GM21447 (cell line): ENCODE measurements around the gene NIPSNAP3A.
"Not testable (repeated sequence)": the region's sequence is repeated elsewhere in the genome, so short reads cannot be mapped to it uniquely, and the experiment has no call there.

Experiments used
- ATAC-seq: cut with Tn5 transposase; IDR thresholded peaks from one replicate; pipeline ENCODE4 v1.9.1; 2021; ENCODE audit not compliant: unreplicated experiment

NIPSNAP3A gene

GRCh38 chr9:104747565-104748358 lies at the start of gene NIPSNAP3A:
NIPSNAP3A (plus strand) TSS chr9:104747683; CDS start chr9:104747793, 110 bp downstream.
- peak; percentile 82 for ATAC-seq

- ATAC-seq, result no peak
Observed at GRCh38 chr9:104700306-104700705, 47.2 kb upstream of the NIPSNAP3A start.

- ATAC-seq, result not testable (repeated sequence)
Observed at GRCh38 chr9:104708737-104709136, 38.7 kb upstream of the NIPSNAP3A start.

DNA sequence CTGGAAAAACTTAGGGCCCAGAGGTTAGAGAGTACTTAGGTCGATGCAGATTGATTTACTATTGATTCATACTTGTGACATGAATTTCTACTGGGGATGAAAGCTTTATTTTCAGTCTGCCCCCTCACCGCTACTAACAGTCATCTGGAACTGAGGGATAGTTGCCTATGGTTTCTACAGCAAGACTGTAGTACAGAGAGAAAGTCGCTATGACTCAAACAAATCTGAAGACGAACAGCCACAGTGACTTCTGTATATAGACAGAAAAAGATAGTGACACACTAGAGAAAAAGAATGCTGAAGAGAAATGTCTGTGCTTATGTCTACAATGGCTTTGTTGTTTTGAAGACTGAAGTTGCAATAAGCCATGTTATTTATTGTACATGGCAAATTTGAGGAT lies 35.9 kb upstream of the NIPSNAP3A start:
- ATAC-seq, result no peak

DNA sequence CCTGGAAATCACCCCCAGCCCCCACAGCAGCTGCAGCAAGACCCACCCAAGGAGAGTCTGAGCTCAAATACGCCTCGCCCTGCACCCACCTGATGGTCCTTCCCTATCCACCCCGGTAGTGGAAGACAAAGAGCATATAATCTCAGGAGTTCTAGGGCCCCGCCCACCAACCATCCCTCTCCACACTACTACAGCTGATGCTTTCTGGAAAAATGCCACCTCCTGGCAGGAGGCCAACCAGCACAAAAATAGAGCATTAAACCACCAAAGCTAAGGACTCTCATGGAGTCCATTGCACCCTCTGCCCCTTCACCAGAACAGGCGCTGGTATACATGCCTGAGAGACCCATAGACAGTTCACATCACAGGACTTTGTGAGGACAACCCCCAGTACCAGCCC lies 22.5 kb upstream of the NIPSNAP3A start:
- no peak for ATAC-seq

GRCh38 chr9:104738452-104738851 lies 9.0 kb upstream of the NIPSNAP3A start:
- no peak for ATAC-seq

GRCh38 chr9:104740621-104741020 lies 6.9 kb upstream of the NIPSNAP3A start:
- ATAC-seq, result no peak

- peak; percentile 33 for ATAC-seq
Observed at GRCh38 chr9:104743376-104743985, 4.0 kb upstream of the NIPSNAP3A start.

DNA sequence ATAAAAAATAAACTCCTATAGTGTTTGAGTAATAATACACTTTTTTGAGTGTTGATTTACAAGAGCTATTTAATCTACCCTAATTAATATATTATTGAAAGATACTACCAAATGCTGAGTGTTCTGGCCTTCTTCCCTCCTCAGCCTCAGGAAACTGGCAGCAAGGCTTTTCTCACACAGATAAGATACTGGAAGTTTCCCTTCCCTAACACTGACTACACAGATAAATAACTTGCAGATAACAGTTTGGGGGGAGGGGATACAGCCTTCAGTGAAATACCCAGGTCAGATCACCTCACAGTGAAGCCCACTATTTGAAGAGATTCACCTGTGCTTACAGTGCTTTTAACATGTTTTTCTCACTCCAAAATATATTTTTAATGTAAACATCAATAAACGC lies 1.6 kb upstream of the NIPSNAP3A start:
- no peak for ATAC-seq

- ATAC-seq, result no peak
Observed at GRCh38 chr9:104746285-104746684, 1.2 kb upstream of the NIPSNAP3A start.

- ATAC-seq, result no peak
Observed at GRCh38 chr9:104746798-104747197, 685 bp upstream of the NIPSNAP3A start.

DNA sequence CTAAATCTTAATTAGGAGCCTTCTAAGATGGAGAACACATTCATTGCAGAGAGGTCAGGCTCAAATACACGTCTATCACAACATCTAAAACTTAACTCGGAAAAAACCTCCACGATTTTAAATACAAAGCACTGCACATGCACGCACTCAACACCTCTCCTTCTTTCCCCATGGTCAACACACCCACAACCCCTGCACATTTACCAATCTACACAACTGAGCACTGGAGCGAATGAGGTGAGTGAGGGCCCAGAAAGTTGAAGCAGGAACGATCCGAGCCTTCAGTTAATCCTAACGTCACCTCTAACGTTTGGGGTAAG lies 278 bp upstream of the NIPSNAP3A start:
- no peak for ATAC-seq

- ATAC-seq, result peak; percentile 0
Observed at GRCh38 chr9:104748359-104749031, 1.0 kb downstream of the NIPSNAP3A start.

DNA sequence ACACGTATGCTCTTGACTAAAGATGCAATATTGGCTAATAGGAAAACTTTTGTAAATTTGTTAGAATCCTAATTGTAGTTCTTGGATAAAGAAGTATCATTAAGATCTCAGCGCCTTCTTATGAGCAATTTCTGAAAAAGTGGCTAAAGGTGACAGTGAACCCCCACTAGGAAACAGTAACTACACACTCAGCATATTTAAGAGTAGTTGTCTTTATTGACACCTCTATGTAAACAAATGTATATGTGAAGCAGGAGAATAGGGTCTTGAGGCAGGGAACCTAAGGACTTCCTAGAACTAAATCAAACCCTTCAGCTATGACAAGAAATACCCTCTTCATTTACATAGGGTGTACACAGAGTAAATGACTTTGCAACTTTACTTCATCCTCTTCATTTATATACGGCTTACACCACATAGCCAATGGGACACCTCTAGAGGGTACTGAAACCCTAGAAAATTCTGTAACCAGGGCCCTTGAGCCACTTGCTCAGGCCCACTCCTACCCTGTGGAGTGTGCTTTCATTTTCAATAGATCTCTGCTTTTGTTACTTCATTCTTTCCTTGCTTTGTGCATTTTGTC lies 2.8 kb downstream of the NIPSNAP3A start:
- peak; percentile 40 for ATAC-seq

- ATAC-seq, result peak; percentile 49
Observed at GRCh38 chr9:104758974-104759373, 11.5 kb downstream of the NIPSNAP3A start.

- peak; percentile 42 for ATAC-seq
Observed at GRCh38 chr9:104765138-104765537, 17.7 kb downstream of the NIPSNAP3A start.

- no peak for ATAC-seq
Observed at GRCh38 chr9:104766025-104766424, 18.5 kb downstream of the NIPSNAP3A start.

- no peak for ATAC-seq
Observed at GRCh38 chr9:104767507-104767906, 20.0 kb downstream of the NIPSNAP3A start.

- not testable (repeated sequence) for ATAC-seq
Observed at GRCh38 chr9:104769029-104769428, 21.5 kb downstream of the NIPSNAP3A start.

- peak; percentile 42 for ATAC-seq
Observed at GRCh38 chr9:104769655-104770054, 22.2 kb downstream of the NIPSNAP3A start.

- peak; percentile 33 for ATAC-seq
Observed at GRCh38 chr9:104772714-104773510, 25.4 kb downstream of the NIPSNAP3A start.
